HG02623 (cell line): ENCODE results near the gene PF4V1.
"Not testable (repeated sequence)": the region's sequence is repeated elsewhere in the genome, so short reads cannot be mapped to it uniquely, and the experiment has no call there.

Experiments
- ATAC-seq: cut with Tn5 transposase; IDR thresholded peaks from one replicate; pipeline ENCODE4 v1.9.1; 2021; ENCODE audit warnings: moderate library complexity; ENCODE audit not compliant: unreplicated experiment

PF4V1 gene

GRCh38 chr4:73869130-73870055 lies 16.3 kb downstream of the PF4V1 start, which contains the start of gene CXCL1:
CXCL1 (plus strand) TSS chr4:73869393; CDS start chr4:73869471, 78 bp downstream.
- ATAC-seq: no peak

GRCh38 chr4:73870260-73870659 lies 17.2 kb downstream of the PF4V1 start:
- ATAC-seq: no peak

- ATAC-seq: no peak
Measured at GRCh38 chr4:73870768-73871167, 17.7 kb downstream of the PF4V1 start.

- no peak for ATAC-seq
Measured at GRCh38 chr4:73871511-73872310, 18.6 kb downstream of the PF4V1 start.

- ATAC-seq: no peak
Measured at GRCh38 chr4:73872316-73873108, 19.4 kb downstream of the PF4V1 start.

GRCh38 chr4:73874386-73874785 lies 21.3 kb downstream of the PF4V1 start:
- no peak for ATAC-seq

GRCh38 chr4:73875401-73875800 lies 22.3 kb downstream of the PF4V1 start:
- ATAC-seq: no peak

GRCh38 chr4:73883306-73883705 lies 30.2 kb downstream of the PF4V1 start:
- no peak for ATAC-seq

GRCh38 chr4:73885574-73886267 lies 32.6 kb downstream of the PF4V1 start:
- ATAC-seq: no peak

- ATAC-seq: no peak
Measured at GRCh38 chr4:73891326-73891725, 38.2 kb downstream of the PF4V1 start.

- ATAC-seq: no peak
Measured at GRCh38 chr4:73891739-73892405, 38.8 kb downstream of the PF4V1 start.

- ATAC-seq: no peak
Measured at GRCh38 chr4:73892966-73893365, 39.9 kb downstream of the PF4V1 start.

- ATAC-seq: no peak
Measured at GRCh38 chr4:73894001-73894400, 40.9 kb downstream of the PF4V1 start.

GRCh38 chr4:73895201-73896175 lies 42.4 kb downstream of the PF4V1 start:
- ATAC-seq: no peak

GRCh38 chr4:73896416-73896815 lies 43.3 kb downstream of the PF4V1 start:
- ATAC-seq: no peak

- ATAC-seq: no peak
Measured at GRCh38 chr4:73897380-73898136, 44.5 kb downstream of the PF4V1 start.

GRCh38 chr4:73899338-73899737 lies 46.2 kb downstream of the PF4V1 start:
- not testable (repeated sequence) for ATAC-seq

- ATAC-seq: no peak
Measured at GRCh38 chr4:73901031-73901430, 47.9 kb downstream of the PF4V1 start.
